ES-I3 (cell line): ENCODE measurements around the gene TAS2R41.
"Not testable (repeated sequence)": the region's sequence is repeated elsewhere in the genome, so short reads cannot be mapped to it uniquely, and the experiment has no call there.

Experiments used
- H3K36me3 ChIP-seq: 2 replicates; pipeline ENCODE4 v1.6.1; 2013; ENCODE audit warnings: mild to moderate bottlenecking, low read length, control low read depth, moderate library complexity; ENCODE audit not compliant: insufficient read depth
- H3K4me1 ChIP-seq: 2 replicates; pipeline ENCODE4 v1.6.1; 2013; ENCODE audit warnings: mild to moderate bottlenecking, control low read depth, low read length; ENCODE audit not compliant: insufficient read depth
- H3K9ac ChIP-seq: 2 replicates; pipeline ENCODE4 v1.6.1; 2013; ENCODE audit warnings: low read depth, mild to moderate bottlenecking, low read length, moderate library complexity
- H3K9me3 ChIP-seq: 2 replicates; pipeline ENCODE4 v1.6.1; 2013; ENCODE audit warnings: mild to moderate bottlenecking, low read length, moderate library complexity; ENCODE audit not compliant: control insufficient read depth, insufficient read depth

TAS2R41 gene

GRCh38 chr7:143467724-143468123 is 9.9 kb upstream of the TAS2R41 start:
- H3K9me3 ChIP-seq: no peaks in the 10 kb centered on the region
- no peaks in the 10 kb centered on the region for H3K36me3 ChIP-seq
- no peak overlapping the region for H3K9ac ChIP-seq
- H3K4me1 ChIP-seq: no peaks in the 10 kb centered on the region

GRCh38 chr7:143472071-143472689 is 5.5 kb upstream of the TAS2R41 start:
- not testable (repeated sequence) for H3K9ac ChIP-seq, H3K4me1 ChIP-seq, H3K9me3 ChIP-seq, H3K36me3 ChIP-seq

- Histone ChIP-seq H3K4me1 (no peaks in the 10 kb centered on the region), H3K9ac (no peak overlapping the region), H3K36me3 (no peaks in the 10 kb centered on the region), H3K9me3 (no peaks in the 10 kb centered on the region)
These were observed 1.5 kb downstream of the TAS2R41 start for GRCh38 chr7:143479055-143479766.

GRCh38 chr7:143480501-143480900 is 2.8 kb downstream of the TAS2R41 start:
- H3K9me3 ChIP-seq: no peaks in the 10 kb centered on the region
- no peaks in the 10 kb centered on the region for H3K36me3 ChIP-seq
- no peak overlapping the region for H3K9ac ChIP-seq
- no peaks in the 10 kb centered on the region for H3K4me1 ChIP-seq

GRCh38 chr7:143484119-143484518 is 6.4 kb downstream of the TAS2R41 start:
- Histone ChIP-seq H3K36me3 (no peaks in the 10 kb centered on the region), H3K9me3 (no peaks in the 10 kb centered on the region), H3K4me1 (no peaks in the 10 kb centered on the region), H3K9ac (no peak overlapping the region)

GRCh38 chr7:143485094-143485493 is 7.4 kb downstream of the TAS2R41 start:
- H3K36me3 ChIP-seq: no peaks in the 10 kb centered on the region
- H3K9me3 ChIP-seq: no peaks in the 10 kb centered on the region
- H3K4me1 ChIP-seq: no peaks in the 10 kb centered on the region
- H3K9ac ChIP-seq: no peak overlapping the region

GRCh38 chr7:143485500-143485899 is 7.8 kb downstream of the TAS2R41 start:
- no peaks in the 10 kb centered on the region for H3K36me3 ChIP-seq
- no peaks in the 10 kb centered on the region for H3K9me3 ChIP-seq
- no peak overlapping the region for H3K9ac ChIP-seq
- no peaks in the 10 kb centered on the region for H3K4me1 ChIP-seq

GRCh38 chr7:143486266-143486665 is 8.6 kb downstream of the TAS2R41 start:
- H3K36me3 ChIP-seq, H3K9ac ChIP-seq, H3K9me3 ChIP-seq, H3K4me1 ChIP-seq: not testable (repeated sequence)

- H3K9ac ChIP-seq: no peak overlapping the region
- H3K9me3 ChIP-seq: no peaks in the 10 kb centered on the region
- H3K36me3 ChIP-seq: no peaks in the 10 kb centered on the region
- H3K4me1 ChIP-seq: no peaks in the 10 kb centered on the region
These were observed 9.4 kb downstream of the TAS2R41 start for GRCh38 chr7:143487061-143487460.

- Histone ChIP-seq H3K4me1 (no peaks in the 10 kb centered on the region), H3K9ac (no peak overlapping the region), H3K36me3 (no peaks in the 10 kb centered on the region), H3K9me3 (no peaks in the 10 kb centered on the region)
These were observed 9.9 kb downstream of the TAS2R41 start for GRCh38 chr7:143487566-143487965.

- Histone ChIP-seq H3K9ac (no peak overlapping the region), H3K4me1 (no peaks in the 10 kb centered on the region), H3K36me3 (no peaks in the 10 kb centered on the region), H3K9me3 (no peaks in the 10 kb centered on the region)
These were observed 13.1 kb downstream of the TAS2R41 start for GRCh38 chr7:143490717-143491306.

- no peak overlapping the region for H3K9ac ChIP-seq
- H3K36me3 ChIP-seq: no peaks in the 10 kb centered on the region
- H3K9me3 ChIP-seq: no peaks in the 10 kb centered on the region
- no peaks in the 10 kb centered on the region for H3K4me1 ChIP-seq
These were observed 14.4 kb downstream of the TAS2R41 start for GRCh38 chr7:143492043-143492471.

- no peaks in the 10 kb centered on the region for H3K4me1 ChIP-seq
- no peaks in the 10 kb centered on the region for H3K36me3 ChIP-seq
- no peaks in the 10 kb centered on the region for H3K9me3 ChIP-seq
- no peak overlapping the region for H3K9ac ChIP-seq
These were observed 15.4 kb downstream of the TAS2R41 start for GRCh38 chr7:143492799-143493739.

- Histone ChIP-seq H3K36me3 (no peaks in the 10 kb centered on the region), H3K4me1 (no peaks in the 10 kb centered on the region), H3K9me3 (no peaks in the 10 kb centered on the region), H3K9ac (no peak overlapping the region)
These were observed 16.1 kb downstream of the TAS2R41 start for GRCh38 chr7:143493751-143494150.
